Hepatocyte (in vitro differentiated cells): ENCODE data around the gene GSTM1. TPM values are rescaled to one million over a fixed set of nuclear protein-coding genes. Genes with fewer than 3 reads are reported as not detected.

Experiments used
- DNase-seq: peaks from one replicate; pipeline ENCODE4 v3.0.0-alpha.2; 2016; ENCODE audit warnings: low spot score
- H2AFZ ChIP-seq: fragments of 200-600 bp; sonication (generic); 2 replicates; pipeline ENCODE4 v1.6.0; 2016; ENCODE audit warnings: antibody characterized with exemption, mild to moderate bottlenecking
- H3K27ac ChIP-seq: fragments of 200-600 bp; sonication (generic); 2 replicates; pipeline ENCODE4 v1.5.1; 2016; ENCODE audit warnings: mild to moderate bottlenecking
- H3K27me3 ChIP-seq: fragments of 200-600 bp; sonication (generic); 2 replicates; pipeline ENCODE4 v1.6.1; 2016
- H3K36me3 ChIP-seq: fragments of 200-600 bp; sonication (generic); replicated peaks from 2 replicates; pipeline ENCODE4 v1.5.1; 2016; ENCODE audit warnings: low read depth; ENCODE audit not compliant: insufficient read depth
- H3K4me1 ChIP-seq: fragments of 200-600 bp; sonication (generic); 2 replicates; pipeline ENCODE4 v1.5.1; 2016; ENCODE audit warnings: mild to moderate bottlenecking, moderate library complexity; ENCODE audit not compliant: insufficient read depth
- H3K4me2 ChIP-seq: fragments of 200-600 bp; sonication (generic); 2 replicates; pipeline ENCODE4 v1.6.0; 2016
- H3K4me3 ChIP-seq: fragments of 200-600 bp; sonication (generic); 2 replicates; pipeline ENCODE4 v1.5.1; 2016; ENCODE audit warnings: mild to moderate bottlenecking
- H3K79me2 ChIP-seq: fragments of 200-600 bp; sonication (generic); 2 replicates; pipeline ENCODE4 v1.6.0; 2017; ENCODE audit warnings: mild to moderate bottlenecking
- H3K9me2 ChIP-seq: fragments of 200-600 bp; sonication (generic); replicated peaks from 2 replicates; pipeline ENCODE4 v1.6.0; 2017; ENCODE audit warnings: mild to moderate bottlenecking; ENCODE audit not compliant: insufficient read depth
- H3K9me3 ChIP-seq: fragments of 200-600 bp; sonication (generic); 2 replicates; pipeline ENCODE4 v1.5.1; 2016; ENCODE audit warnings: low read depth, mild to moderate bottlenecking
- H4K20me1 ChIP-seq: fragments of 200-600 bp; sonication (generic); 2 replicates; pipeline ENCODE4 v1.6.0; 2016; ENCODE audit warnings: mild to moderate bottlenecking; ENCODE audit not compliant: insufficient read depth, poor library complexity, severe bottlenecking
- CTCF ChIP-seq: fragments of 200-600 bp; sonication (generic); IDR thresholded peaks from 2 replicates; pipeline ENCODE4 v1.5.1; 2016; ENCODE audit warnings: antibody characterized with exemption, mild to moderate bottlenecking; ENCODE audit not compliant: poor library complexity
- EZH2 ChIP-seq: fragments of 200-600 bp; sonication (generic); IDR thresholded peaks from 2 replicates; pipeline ENCODE4 v1.6.1; 2016; ENCODE audit warnings: antibody characterized with exemption, mild to moderate bottlenecking, borderline replicate concordance
- EZH2phosphoT487 ChIP-seq: fragments of 200-600 bp; sonication (generic); IDR thresholded peaks from one replicate; pipeline ENCODE4 v1.6.1; 2018; ENCODE audit warnings: antibody characterized with exemption, mild to moderate bottlenecking, low read depth, moderate library complexity; ENCODE audit not compliant: unreplicated experiment, severe bottlenecking
- WGBS: methylation state at CpG from one replicate; pipeline ENCODE4 v1.1.6; 2016; ENCODE audit warnings: low lambda C conversion rate; ENCODE audit errors: missing lambda C conversion rate; 5-methylcytosine and 5-hydroxymethylcytosine counted together
- polyA plus RNA-seq: library from polyadenylated mRNA; unstranded; fragments of >200 nt; fragmentation: Nextera tagmentation; extraction: Ambion mirVana; gene quantifications from 2 replicates; pipeline ENCODE4 v1.2.1, GENCODE V29; 2016
- total RNA-seq: library from RNA; depleted of rRNA; stranded (reverse); fragments of >200 nt; gene quantifications from 2 replicates; pipeline ENCODE4 v1.2.3, GENCODE V29; 2014

Gene GSTM1
- total and polyA plus RNA-seq, 2 experiments from 2014 or later = 19.9 to 44.3 TPM

GRCh38 chr1:109640285-109640865 is 47.2 kb upstream of the GSTM1 start:
- no peaks in the 10 kb centered on the region for H3K9me3 ChIP-seq
- no peaks in the 10 kb centered on the region for H3K9me2 ChIP-seq
- TF ChIP-seq EZH2phosphoT487 (no peak), CTCF (peak; percentile 76)
- peaks cover 30% of the 10 kb centered on the region for H3K4me1 ChIP-seq
- WGBS = 39% methylated on average over 5 of the region's 5 CpGs
- H3K4me3 ChIP-seq = no peak overlapping the region
- no peaks in the 10 kb centered on the region for H3K79me2 ChIP-seq
- H3K27ac ChIP-seq = no peak overlapping the region
- H3K4me2 ChIP-seq = no peak overlapping the region
- peak; percentile 81 for DNase-seq
- H2AFZ ChIP-seq = no peak overlapping the region
- H3K27me3 ChIP-seq = no peaks in the 10 kb centered on the region
- H3K36me3 ChIP-seq = no peaks in the 10 kb centered on the region
- no peaks in the 10 kb centered on the region for H4K20me1 ChIP-seq

GRCh38 chr1:109641078-109641740 is 46.4 kb upstream of the GSTM1 start:
- Histone ChIP-seq H3K79me2 (no peaks in the 10 kb centered on the region), H3K36me3 (no peaks in the 10 kb centered on the region), H2AFZ (no peak overlapping the region), H3K27me3 (no peaks in the 10 kb centered on the region), H3K27ac (no peak overlapping the region), H3K4me2 (no peak overlapping the region), H3K9me2 (no peaks in the 10 kb centered on the region), H3K4me1 (peaks cover 23% of the 10 kb centered on the region), H4K20me1 (no peaks in the 10 kb centered on the region), H3K9me3 (no peaks in the 10 kb centered on the region), H3K4me3 (no peak overlapping the region)
- no peak for TF ChIP-seq EZH2
- TF ChIP-seq CTCF = no peak
- TF ChIP-seq EZH2phosphoT487 = no peak
- no peak for DNase-seq
- WGBS = 92% methylated on average over 2 of the region's 2 CpGs

- DNase-seq = no peak
- Histone ChIP-seq H3K27me3 (no peaks in the 10 kb centered on the region), H3K79me2 (no peaks in the 10 kb centered on the region), H3K9me2 (no peaks in the 10 kb centered on the region), H3K4me2 (no peak overlapping the region), H3K4me3 (no peak overlapping the region), H3K27ac (no peak overlapping the region), H3K9me3 (no peaks in the 10 kb centered on the region), H3K36me3 (no peaks in the 10 kb centered on the region), H4K20me1 (no peaks in the 10 kb centered on the region), H3K4me1 (peaks cover 20% of the 10 kb centered on the region), H2AFZ (no peak overlapping the region)
- no peak for TF ChIP-seq EZH2phosphoT487
- no peak for TF ChIP-seq EZH2
- TF ChIP-seq CTCF = no peak
- 87% methylated on average over 2 of the region's 2 CpGs for WGBS
These were observed 45.8 kb upstream of the GSTM1 start for GRCh38 chr1:109641861-109642260.
